Sigmoid colon (tissue), 4 donors: ENCODE measurements around the gene DSE.

Experiments
- CTCF ChIP-seq, 4 experiments: fragments of 450-650 bp in 3 of 4; fragments of 200-600 bp in 1 of 4; IDR thresholded peaks; one replicate each; pipeline ENCODE4 v1.5.1; 2016 to 2019; ENCODE audit warnings: antibody characterized with exemption in 4 of 4, mild to moderate bottlenecking in 3 of 4, moderate library complexity in 2 of 4
- EP300 ChIP-seq, 4 donors: sonication (generic); formaldehyde crosslinking; IDR thresholded peaks; one replicate each; pipeline ENCODE4 v1.6.1; 2017; ENCODE audit warnings: antibody characterized with exemption in 4 of 4

- no peak for TF ChIP-seq CTCF (IDR thresholded peaks at IDR 0.05)
- no peak for TF ChIP-seq EP300 (IDR thresholded peaks at IDR 0.05)
Measured at GRCh38 chr6:116395647-116396046, 24.9 kb downstream of the DSE start.
